HG02852 (cell line): Measurements from ENCODE around the gene IMPG1.

Experiments
- ATAC-seq: cut with Tn5 transposase; IDR thresholded peaks from one replicate; pipeline ENCODE4 v1.9.1; 2021; ENCODE audit warnings: mild to moderate bottlenecking, moderate library complexity; ENCODE audit not compliant: unreplicated experiment

Gene IMPG1

DNA sequence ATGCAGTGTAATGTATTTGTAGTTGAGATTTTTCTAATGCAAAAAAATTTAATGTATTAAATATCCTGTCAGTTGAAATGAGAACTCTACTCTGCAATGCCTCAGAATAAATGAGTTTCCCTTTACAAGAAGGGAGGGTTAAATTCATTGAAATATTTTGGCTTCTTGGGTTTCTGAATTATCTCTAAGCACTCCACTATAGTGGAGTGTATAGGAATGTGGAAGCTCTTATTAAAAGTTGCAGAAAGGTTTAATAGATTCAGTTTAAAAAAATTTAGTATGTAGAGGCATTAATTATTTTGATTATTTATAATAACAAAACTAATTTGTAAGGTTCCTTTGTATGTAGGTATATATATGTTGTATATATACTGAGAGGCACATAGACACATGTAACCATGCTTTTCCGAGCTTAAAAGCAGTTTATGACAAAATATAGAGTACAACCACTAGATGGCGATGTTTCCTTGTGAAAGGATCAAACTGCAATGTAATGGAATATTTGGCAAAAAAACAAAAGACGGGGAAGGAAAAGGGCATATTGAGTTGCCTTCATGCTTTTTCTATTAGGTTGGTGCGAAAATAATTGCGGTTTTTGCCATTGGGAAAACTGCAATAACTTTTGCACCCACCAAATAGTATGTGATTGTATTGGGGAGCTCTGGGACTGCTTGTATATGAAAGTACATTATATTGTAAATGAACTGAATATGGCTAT is 179.2 kb downstream of the IMPG1 start:
- peak; percentile 84 for ATAC-seq

DNA sequence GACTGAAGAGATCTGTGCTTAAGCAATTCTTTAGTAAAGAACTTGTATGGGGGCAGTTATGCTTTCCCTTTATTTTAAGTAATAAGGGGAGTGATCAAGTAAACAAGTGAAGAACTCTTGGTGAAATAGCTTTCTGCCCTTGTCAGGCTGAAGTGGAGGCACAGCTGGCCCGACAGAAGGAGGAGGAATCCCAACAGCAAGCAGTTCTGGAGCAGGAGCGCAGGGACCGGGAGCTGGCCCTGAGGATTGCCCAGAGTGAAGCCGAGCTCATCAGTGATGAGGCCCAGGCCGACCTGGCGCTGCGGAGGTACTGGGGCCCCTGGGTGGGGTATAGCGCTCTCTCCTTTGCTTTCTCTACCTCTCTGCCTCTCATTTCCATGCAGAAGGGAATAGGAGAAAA is 180.1 kb downstream of the IMPG1 start:
- no peak for ATAC-seq

- no peak for ATAC-seq
Measured at GRCh38 chr6:75884822-75885221, 187.6 kb downstream of the IMPG1 start.

DNA sequence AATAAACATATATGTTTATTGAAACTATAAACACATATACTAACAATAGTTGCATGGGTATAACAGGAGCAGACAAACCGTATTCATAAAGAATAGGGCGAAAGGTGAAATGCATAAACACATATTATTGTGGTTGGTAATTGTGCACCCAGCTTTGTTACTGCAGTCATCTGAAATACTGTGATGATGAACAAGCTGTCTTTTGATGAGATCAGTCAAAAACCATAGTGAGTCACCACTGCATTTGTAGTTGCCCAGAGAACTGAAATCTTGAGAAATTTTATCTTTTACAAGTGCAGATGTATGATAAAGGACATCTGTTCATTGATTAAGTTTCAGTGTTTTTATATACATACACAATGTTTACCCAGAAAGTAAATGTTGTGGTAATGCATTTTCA is 189.7 kb downstream of the IMPG1 start:
- no peak for ATAC-seq

- ATAC-seq: no peak
Measured at GRCh38 chr6:75880305-75880704, 192.2 kb downstream of the IMPG1 start.

GRCh38 chr6:75876152-75876551 is 196.3 kb downstream of the IMPG1 start:
- no peak for ATAC-seq

DNA sequence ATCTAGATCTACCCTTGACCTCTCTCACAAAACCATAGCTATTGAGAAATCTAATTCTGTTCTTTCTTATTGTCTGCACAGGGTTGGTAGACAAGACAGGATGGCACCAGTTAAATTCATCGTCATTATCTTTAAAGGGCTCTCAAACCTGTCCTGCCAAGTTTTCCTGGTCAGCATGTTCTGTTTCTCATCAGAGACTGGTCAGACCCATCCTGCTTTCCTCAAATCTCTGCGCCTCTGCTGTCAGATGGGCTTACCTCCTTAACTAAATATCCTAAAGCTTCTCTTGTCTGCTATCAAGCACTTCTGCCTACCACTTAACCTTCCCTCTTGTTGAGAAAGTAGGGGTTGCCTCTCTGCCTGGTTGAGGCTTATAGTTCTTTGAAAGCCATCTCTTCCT is 198.2 kb downstream of the IMPG1 start:
- ATAC-seq: no peak
